HepG2 (cell line): ENCODE results near the gene OR6S1. TPM values are rescaled to one million over a fixed set of nuclear protein-coding genes. Genes with fewer than 3 reads are reported as not detected.
A peak's percentile ranks its signal among the peaks of the same experiment; 100 is the strongest.

Source experiments
- ADNP ChIP-seq: sonication (generic); formaldehyde crosslinking; IDR thresholded peaks from 2 replicates; pipeline ENCODE4 v1.4.0; 2020; ENCODE audit warnings: missing genetic modification reagents
- KAT2B ChIP-seq: fragments of 150-350 bp; IDR thresholded peaks from 2 replicates; pipeline ENCODE4 v1.6.1; 2014; ENCODE audit warnings: low read depth, low read length, borderline replicate concordance
- KDM2A ChIP-seq: sonication (generic); formaldehyde crosslinking; IDR thresholded peaks from 2 replicates; pipeline ENCODE4 v1.4.0; 2020; ENCODE audit warnings: low read depth, missing genetic modification reagents, borderline replicate concordance
- NPAS2 ChIP-seq: sonication (generic); formaldehyde crosslinking; IDR thresholded peaks from 2 replicates; pipeline ENCODE4 v1.8.0; 2022; ENCODE audit warnings: mild to moderate bottlenecking, missing genetic modification reagents, borderline replicate concordance
- NR2F2 ChIP-seq: IDR thresholded peaks from 2 replicates; pipeline ENCODE4 v1.6.1; 2012; ENCODE audit warnings: low read depth, inconsistent platforms, borderline replicate concordance
- RAD21 ChIP-seq: fragments of 450-650 bp; formaldehyde crosslinking; IDR thresholded peaks from 2 replicates; pipeline ENCODE4 v1.5.0; 2020; ENCODE audit warnings: mild to moderate bottlenecking
- SALL1 ChIP-seq: sonication (generic); formaldehyde crosslinking; IDR thresholded peaks from 2 replicates; pipeline ENCODE4 v1.8.0; 2022; ENCODE audit warnings: mild to moderate bottlenecking, missing genetic modification reagents
- ZFP41 ChIP-seq: sonication (generic); formaldehyde crosslinking; IDR thresholded peaks from 2 replicates; pipeline ENCODE4 v1.4.0; 2020; ENCODE audit warnings: mild to moderate bottlenecking, missing genetic modification reagents, borderline replicate concordance
- ZNF256 ChIP-seq: sonication (generic); formaldehyde crosslinking; conservative IDR thresholded peaks from 2 replicates; pipeline ENCODE4 v1.4.0; 2020; ENCODE audit warnings: missing genetic modification reagents
- ZNF484 ChIP-seq: sonication (generic); formaldehyde crosslinking; IDR thresholded peaks from 2 replicates; pipeline ENCODE4 v1.5.1; 2020; ENCODE audit warnings: mild to moderate bottlenecking, low read depth, missing genetic modification reagents, borderline replicate concordance
- ZNF563 ChIP-seq: sonication (generic); formaldehyde crosslinking; IDR thresholded peaks from 2 replicates; pipeline ENCODE4 v1.8.0; 2022; ENCODE audit warnings: mild to moderate bottlenecking, moderate library complexity, missing genetic modification reagents
- ZNF674 ChIP-seq: sonication (generic); formaldehyde crosslinking; IDR thresholded peaks from 2 replicates; pipeline ENCODE4 v1.5.0; 2020; ENCODE audit warnings: low read depth, mild to moderate bottlenecking, missing genetic modification reagents
- polyA plus RNA-seq, 8 experiments: library from polyadenylated mRNA; depleted of rRNA in 3 of 8; stranded (reverse) in 7 of 8; unstranded in 1 of 8; fragments of >200 nt; fragmentation: Illumina TruSeq in 4 of 8; extraction: Trizol in 4 of 8; gene quantifications; 2 replicates each; pipeline versions ENCODE4 v1.2.1 to v1.2.3, GENCODE V29; 2011 to 2016; ENCODE audit warnings: low read depth in 4 of 8, missing spikeins in 1 of 8, mixed read lengths in 1 of 8; ENCODE audit not compliant: insufficient read depth in 1 of 8
- total RNA-seq, 5 experiments: library from RNA; depleted of rRNA; stranded (reverse); fragments of >200 nt; fragmentation: Illumina TruSeq; extraction: Trizol; gene quantifications; 2 replicates each; pipeline ENCODE4 v1.2.3, GENCODE V29; 2016; ENCODE audit warnings: low read depth in 1 of 5
- TF ChIP-seq, protein P1 (sequence below), 2 experiments: fragments of 450-650 bp in 1 of 2; sonication (generic) in 1 of 2; formaldehyde crosslinking in 1 of 2; IDR thresholded peaks; 2 replicates each; pipeline versions ENCODE4 v1.6.1 to v1.8.0; 2016 to 2022; ENCODE audit warnings: antibody characterized with exemption in 1 of 2, mild to moderate bottlenecking in 1 of 2, missing genetic modification reagents in 1 of 2
- TF ChIP-seq, protein P2 (sequence below): sonication (generic); formaldehyde crosslinking; IDR thresholded peaks from 2 replicates; pipeline ENCODE4 v1.4.0; 2020; ENCODE audit warnings: mild to moderate bottlenecking, missing genetic modification reagents
- TF ChIP-seq, protein P3 (sequence below): sonication (generic); formaldehyde crosslinking; IDR thresholded peaks from 2 replicates; pipeline ENCODE4 v1.4.0; 2020; ENCODE audit warnings: missing genetic modification reagents
- TF ChIP-seq, protein P4 (sequence below): sonication (generic); formaldehyde crosslinking; IDR thresholded peaks from 2 replicates; pipeline ENCODE4 v1.5.1; 2020; ENCODE audit warnings: missing genetic modification reagents, mild to moderate bottlenecking, borderline replicate concordance

OR6S1 gene
- total and polyA plus RNA-seq, 2 of the 13 experiments (the other 11 are each of a cell fraction or from before 2014, with no cell fraction given) = 0.09 TPM; not detected in 1

DNA sequence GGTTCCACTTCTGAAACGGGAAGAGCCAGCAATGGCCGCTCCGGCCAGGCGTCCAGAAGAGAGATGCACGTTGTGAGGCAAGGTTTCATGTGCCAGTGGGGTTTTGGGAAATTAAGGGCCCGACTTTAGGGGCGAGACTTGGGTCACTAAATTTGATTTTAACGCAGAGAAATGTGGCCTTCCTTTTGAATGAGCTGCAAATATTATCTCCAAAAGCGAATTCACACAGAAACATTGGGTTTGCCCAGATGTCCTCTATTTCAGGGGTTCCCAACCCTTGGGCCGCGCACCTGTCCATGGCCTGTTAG lies 40.6 kb upstream of the OR6S1 start (continued):
- TF ChIP-seq, protein P1, sequence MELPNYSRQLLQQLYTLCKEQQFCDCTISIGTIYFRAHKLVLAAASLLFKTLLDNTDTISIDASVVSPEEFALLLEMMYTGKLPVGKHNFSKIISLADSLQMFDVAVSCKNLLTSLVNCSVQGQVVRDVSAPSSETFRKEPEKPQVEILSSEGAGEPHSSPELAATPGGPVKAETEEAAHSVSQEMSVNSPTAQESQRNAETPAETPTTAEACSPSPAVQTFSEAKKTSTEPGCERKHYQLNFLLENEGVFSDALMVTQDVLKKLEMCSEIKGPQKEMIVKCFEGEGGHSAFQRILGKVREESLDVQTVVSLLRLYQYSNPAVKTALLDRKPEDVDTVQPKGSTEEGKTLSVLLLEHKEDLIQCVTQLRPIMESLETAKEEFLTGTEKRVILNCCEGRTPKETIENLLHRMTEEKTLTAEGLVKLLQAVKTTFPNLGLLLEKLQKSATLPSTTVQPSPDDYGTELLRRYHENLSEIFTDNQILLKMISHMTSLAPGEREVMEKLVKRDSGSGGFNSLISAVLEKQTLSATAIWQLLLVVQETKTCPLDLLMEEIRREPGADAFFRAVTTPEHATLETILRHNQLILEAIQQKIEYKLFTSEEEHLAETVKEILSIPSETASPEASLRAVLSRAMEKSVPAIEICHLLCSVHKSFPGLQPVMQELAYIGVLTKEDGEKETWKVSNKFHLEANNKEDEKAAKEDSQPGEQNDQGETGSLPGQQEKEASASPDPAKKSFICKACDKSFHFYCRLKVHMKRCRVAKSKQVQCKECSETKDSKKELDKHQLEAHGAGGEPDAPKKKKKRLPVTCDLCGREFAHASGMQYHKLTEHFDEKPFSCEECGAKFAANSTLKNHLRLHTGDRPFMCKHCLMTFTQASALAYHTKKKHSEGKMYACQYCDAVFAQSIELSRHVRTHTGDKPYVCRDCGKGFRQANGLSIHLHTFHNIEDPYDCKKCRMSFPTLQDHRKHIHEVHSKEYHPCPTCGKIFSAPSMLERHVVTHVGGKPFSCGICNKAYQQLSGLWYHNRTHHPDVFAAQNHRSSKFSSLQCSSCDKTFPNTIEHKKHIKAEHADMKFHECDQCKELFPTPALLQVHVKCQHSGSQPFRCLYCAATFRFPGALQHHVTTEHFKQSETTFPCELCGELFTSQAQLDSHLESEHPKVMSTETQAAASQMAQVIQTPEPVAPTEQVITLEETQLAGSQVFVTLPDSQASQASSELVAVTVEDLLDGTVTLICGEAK (IDR thresholded peaks at IDR 0.05) = no peak
- TF ChIP-seq, protein P1 (CRISPR knock-in tag; IDR thresholded peaks at IDR 0.05) = no peak
- TF ChIP-seq, protein P2, sequence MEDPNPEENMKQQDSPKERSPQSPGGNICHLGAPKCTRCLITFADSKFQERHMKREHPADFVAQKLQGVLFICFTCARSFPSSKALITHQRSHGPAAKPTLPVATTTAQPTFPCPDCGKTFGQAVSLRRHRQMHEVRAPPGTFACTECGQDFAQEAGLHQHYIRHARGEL (CRISPR knock-in tag) = no peak
- TF ChIP-seq NR2F2 (no peak), NPAS2 (CRISPR knock-in tag) (no peak), RAD21 (CRISPR knock-in tag) (no peak), SALL1 (CRISPR knock-in tag) (no peak), ZNF256 (CRISPR knock-in tag) (0 out of 2 replicates have a peak, but pooled peaks have one; percentile 25), ZNF484 (CRISPR knock-in tag) (no peak), ZNF563 (CRISPR knock-in tag) (no peak; the same call in 1 of the 2 replicates), KAT2B (no peak), ZNF674 (CRISPR knock-in tag) (no peak), ZFP41 (CRISPR knock-in tag) (peak; percentile 77; the same call in 1 of the 2 replicates), KDM2A (CRISPR knock-in tag) (no peak), ADNP (CRISPR knock-in tag) (no peak)
- TF ChIP-seq, protein P3, sequence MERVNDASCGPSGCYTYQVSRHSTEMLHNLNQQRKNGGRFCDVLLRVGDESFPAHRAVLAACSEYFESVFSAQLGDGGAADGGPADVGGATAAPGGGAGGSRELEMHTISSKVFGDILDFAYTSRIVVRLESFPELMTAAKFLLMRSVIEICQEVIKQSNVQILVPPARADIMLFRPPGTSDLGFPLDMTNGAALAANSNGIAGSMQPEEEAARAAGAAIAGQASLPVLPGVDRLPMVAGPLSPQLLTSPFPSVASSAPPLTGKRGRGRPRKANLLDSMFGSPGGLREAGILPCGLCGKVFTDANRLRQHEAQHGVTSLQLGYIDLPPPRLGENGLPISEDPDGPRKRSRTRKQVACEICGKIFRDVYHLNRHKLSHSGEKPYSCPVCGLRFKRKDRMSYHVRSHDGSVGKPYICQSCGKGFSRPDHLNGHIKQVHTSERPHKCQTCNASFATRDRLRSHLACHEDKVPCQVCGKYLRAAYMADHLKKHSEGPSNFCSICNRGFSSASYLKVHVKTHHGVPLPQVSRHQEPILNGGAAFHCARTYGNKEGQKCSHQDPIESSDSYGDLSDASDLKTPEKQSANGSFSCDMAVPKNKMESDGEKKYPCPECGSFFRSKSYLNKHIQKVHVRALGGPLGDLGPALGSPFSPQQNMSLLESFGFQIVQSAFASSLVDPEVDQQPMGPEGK (CRISPR knock-in tag) = no peak
- TF ChIP-seq, protein P4, sequence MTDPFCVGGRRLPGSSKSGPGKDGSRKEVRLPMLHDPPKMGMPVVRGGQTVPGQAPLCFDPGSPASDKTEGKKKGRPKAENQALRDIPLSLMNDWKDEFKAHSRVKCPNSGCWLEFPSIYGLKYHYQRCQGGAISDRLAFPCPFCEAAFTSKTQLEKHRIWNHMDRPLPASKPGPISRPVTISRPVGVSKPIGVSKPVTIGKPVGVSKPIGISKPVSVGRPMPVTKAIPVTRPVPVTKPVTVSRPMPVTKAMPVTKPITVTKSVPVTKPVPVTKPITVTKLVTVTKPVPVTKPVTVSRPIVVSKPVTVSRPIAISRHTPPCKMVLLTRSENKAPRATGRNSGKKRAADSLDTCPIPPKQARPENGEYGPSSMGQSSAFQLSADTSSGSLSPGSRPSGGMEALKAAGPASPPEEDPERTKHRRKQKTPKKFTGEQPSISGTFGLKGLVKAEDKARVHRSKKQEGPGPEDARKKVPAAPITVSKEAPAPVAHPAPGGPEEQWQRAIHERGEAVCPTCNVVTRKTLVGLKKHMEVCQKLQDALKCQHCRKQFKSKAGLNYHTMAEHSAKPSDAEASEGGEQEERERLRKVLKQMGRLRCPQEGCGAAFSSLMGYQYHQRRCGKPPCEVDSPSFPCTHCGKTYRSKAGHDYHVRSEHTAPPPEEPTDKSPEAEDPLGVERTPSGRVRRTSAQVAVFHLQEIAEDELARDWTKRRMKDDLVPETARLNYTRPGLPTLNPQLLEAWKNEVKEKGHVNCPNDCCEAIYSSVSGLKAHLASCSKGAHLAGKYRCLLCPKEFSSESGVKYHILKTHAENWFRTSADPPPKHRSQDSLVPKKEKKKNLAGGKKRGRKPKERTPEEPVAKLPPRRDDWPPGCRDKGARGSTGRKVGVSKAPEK = no peak
